K562 (cell line): ENCODE measurements around the gene KIAA0319L. TPM values are rescaled to one million over a fixed set of nuclear protein-coding genes. Genes with fewer than 3 reads are reported as not detected.

Source experiments
- ATAC-seq: fragments of 200-7000 bp; cut with Tn5 transposase; 3 replicates; pipeline ENCODE4 v1.9.1; 2020; ENCODE audit warnings: moderate library complexity
- BruUV-seq: library from RNA; stranded (reverse); fragments of 400-500 nt; replicated peaks from 2 replicates; lab custom pipeline; 2021; lab: Mats Ljungman, UMichigan
- CTCF ChIA-PET: fragments of 300-600 bp; formaldehyde crosslinking; extraction: SDS; loops from one replicate; lab custom pipeline; 2021; ENCODE audit warnings: low intra/inter-chr PET ratio; lab: Yijun Ruan, JAX
- POLR2A ChIA-PET: fragments of 300-600, 350-650 bp; sonication (Branson Sonifier 250); formaldehyde crosslinking; extraction: SDS; loops from one replicate; lab custom pipeline; 2021; ENCODE audit warnings: antibody characterized with exemption, inconsistent platforms; lab: Yijun Ruan, JAX
- DNase-seq, 4 experiments: peaks; one replicate each; pipeline versions ENCODE4 v3.0.0 to v3.0.0-alpha.2; 2011 to 2018; ENCODE audit warnings: low spot score in 3 of 4, mixed read lengths in 3 of 4; ENCODE audit errors: extremely low read depth in 1 of 4
- FAIRE-seq: peaks from 2 replicates; lab custom pipeline; 2011; peaks lifted over from hg19 to GRCh38; lab: Jason Lieb, UNC
- H2AFZ ChIP-seq: 2 replicates; pipeline ENCODE4 v1.6.0; 2011; ENCODE audit warnings: low read depth, low read length, control low read depth, inconsistent platforms
- H3K27ac ChIP-seq: fragments of 200-600 bp; 3 replicates; pipeline ENCODE4 v1.8.0; 2011; ENCODE audit warnings: low read depth, mild to moderate bottlenecking, control low read depth, inconsistent platforms, low read length, moderate library complexity, mixed read lengths; ENCODE audit errors: extremely low read depth
- H3K27me3 ChIP-seq, 2 experiments: fragments of 300-600 bp in 1 of 2; 2 replicates in 1 of 2; 3 replicates in 1 of 2; pipeline versions ENCODE4 v1.6.0 to v1.8.0; 2011; ENCODE audit warnings: inconsistent platforms in 2 of 2, low read length in 2 of 2, mild to moderate bottlenecking in 1 of 2, mixed read lengths in 1 of 2, moderate library complexity in 1 of 2; ENCODE audit not compliant: control insufficient read depth in 2 of 2, insufficient read depth in 2 of 2
- H3K36me3 ChIP-seq: fragments of 300-600 bp; 3 replicates; pipeline ENCODE4 v1.8.0; 2011; ENCODE audit warnings: mild to moderate bottlenecking, low read length, inconsistent platforms; ENCODE audit not compliant: control insufficient read depth, insufficient read depth
- H3K4me1 ChIP-seq, 2 experiments: fragments of 200-600 bp in 1 of 2; replicated peaks in 1 of 2; 2 replicates in 1 of 2; 3 replicates in 1 of 2; pipeline versions ENCODE4 v1.5.1 to v1.8.0; 2011; ENCODE audit warnings: inconsistent platforms in 2 of 2, low read length in 2 of 2, mild to moderate bottlenecking in 1 of 2, mixed read lengths in 1 of 2, moderate library complexity in 1 of 2; ENCODE audit not compliant: control insufficient read depth in 2 of 2, insufficient read depth in 2 of 2
- H3K4me2 ChIP-seq: 2 replicates; pipeline ENCODE4 v1.6.1; 2011; ENCODE audit warnings: low read length, control low read depth, inconsistent platforms, mixed read lengths; ENCODE audit not compliant: insufficient read depth
- H3K4me3 ChIP-seq: fragments of 200-600 bp; sonication (generic), shearing (Covaris generic); 2 replicates; pipeline ENCODE4 v1.5.1; 2016; ENCODE audit warnings: control low read depth, inconsistent platforms
- H3K79me2 ChIP-seq: fragments of 200-600 bp; 3 replicates; pipeline ENCODE4 v1.8.0; 2011; ENCODE audit warnings: low read length, inconsistent platforms; ENCODE audit not compliant: control insufficient read depth, insufficient read depth
- H3K9ac ChIP-seq, 2 experiments: 2 replicates each; pipeline versions ENCODE4 v1.6.0 to v1.6.1; 2011; ENCODE audit warnings: low read depth in 2 of 2, low read length in 2 of 2, control low read depth in 1 of 2, inconsistent platforms in 1 of 2, mild to moderate bottlenecking in 1 of 2, mixed read lengths in 1 of 2; ENCODE audit not compliant: insufficient read depth in 1 of 2
- H3K9me1 ChIP-seq: one replicate; pipeline ENCODE4 v1.6.0; 2011; ENCODE audit warnings: inconsistent platforms, mild to moderate bottlenecking, low read length, moderate library complexity; ENCODE audit not compliant: control insufficient read depth, insufficient read depth
- H3K9me3 ChIP-seq: replicated peaks from 2 replicates; pipeline ENCODE4 v1.5.1; 2011; ENCODE audit warnings: low read depth, low read length, inconsistent platforms; ENCODE audit not compliant: control insufficient read depth, insufficient read depth
- H4K20me1 ChIP-seq: replicated peaks from 2 replicates; pipeline ENCODE4 v1.6.1; 2011; ENCODE audit warnings: low read length, inconsistent platforms, mixed read lengths; ENCODE audit not compliant: control insufficient read depth, insufficient read depth
- BDP1 ChIP-seq: IDR thresholded peaks from 3 replicates; pipeline ENCODE4 v1.6.1; 2011; ENCODE audit not compliant: insufficient read length, insufficient read depth
- ELK1 ChIP-seq: sonication (generic); formaldehyde crosslinking; IDR thresholded peaks from 2 replicates; pipeline ENCODE4 v1.8.1; 2022; ENCODE audit warnings: missing genetic modification reagents
- EZH2 ChIP-seq: IDR thresholded peaks from 2 replicates; pipeline ENCODE4 v1.6.1; 2012; ENCODE audit warnings: low read depth, mild to moderate bottlenecking, inconsistent platforms, low read length, borderline replicate concordance
- NR0B1 ChIP-seq: fragments of 450-650 bp; IDR thresholded peaks from one replicate; pipeline ENCODE4 v1.6.1; 2018; ENCODE audit warnings: mild to moderate bottlenecking, moderate library complexity; ENCODE audit not compliant: partially characterized antibody
- OTX1 ChIP-seq: fragments of 450-650 bp; formaldehyde crosslinking; IDR thresholded peaks from 2 replicates; pipeline ENCODE4 v1.4.0; 2022; ENCODE audit warnings: mild to moderate bottlenecking
- RBM25 ChIP-seq: fragments of 200-400 bp; formaldehyde crosslinking; IDR thresholded peaks from 2 replicates; pipeline ENCODE4 v1.6.1; 2018; ENCODE audit warnings: low read length, low read depth, moderate library complexity; ENCODE audit not compliant: severe bottlenecking
- TEAD1 ChIP-seq, 2 experiments: fragments of 450-650 bp in 1 of 2; sonication (generic) in 1 of 2; formaldehyde crosslinking; IDR thresholded peaks; 2 replicates each; pipeline versions ENCODE4 v1.4.0 to v1.8.0; 2020 to 2022; ENCODE audit warnings: mild to moderate bottlenecking in 2 of 2, missing genetic modification reagents in 1 of 2
- ZFP36 ChIP-seq: fragments of 150-350 bp; IDR thresholded peaks from 2 replicates; pipeline ENCODE4 v1.6.1; 2018; ENCODE audit warnings: low read length, low read depth; ENCODE audit not compliant: partially characterized antibody
- WGBS: fragments of 100-300 bp; shearing (Covaris generic); methylation state at CpG from one replicate; pipeline ENCODE4 v1.1.6; 2016; ENCODE audit warnings: low coverage, mixed read lengths; ENCODE audit not compliant: insufficient coverage; ENCODE audit errors: missing lambda C conversion rate; 5-methylcytosine and 5-hydroxymethylcytosine counted together
- in situ Hi-C: fragments of 300-500 bp; cut with MboI; formaldehyde crosslinking; loops from 4 replicates; pipeline ENCODE4 v1.15.0; 2018; ENCODE audit warnings: inconsistent platforms, mixed read lengths
- intact Hi-C: fragments of 100-400 bp; cut with micrococcal nuclease; formaldehyde crosslinking; loops from 2 replicates; pipeline ENCODE4 v1.14.2; 2022
- polyA plus RNA-seq, 8 experiments: library from polyadenylated mRNA; depleted of rRNA in 4 of 8; stranded (reverse) in 5 of 8; unstranded in 3 of 8; fragments of >200 nt; fragmentation: Nextera tagmentation in 2 of 8; fragmentation: Illumina TruSeq in 1 of 8; extraction: Ambion mirVana in 2 of 8; extraction: Trizol in 1 of 8; gene quantifications; 2 replicates each; pipeline versions ENCODE4 v1.2.1 to v1.2.3, GENCODE V29; 2011 to 2014; ENCODE audit warnings: inconsistent platforms in 1 of 8, missing spikeins in 1 of 8
- total RNA-seq, 7 experiments: library from RNA; depleted of rRNA in 6 of 7; stranded (reverse); fragments of >200 nt in 6 of 7; fragmentation: Illumina TruSeq in 2 of 7; extraction: Trizol in 2 of 7; gene quantifications; 2 replicates each; pipeline versions ENCODE4 v1.2.1 to v1.2.3, GENCODE V29; 2011 to 2021; ENCODE audit warnings: low replicate concordance in 1 of 7

The KIAA0319L gene
- total and polyA plus RNA-seq, 9 of the 15 experiments (the other 6 are each of a cell fraction or from before 2014, with no cell fraction given): 2.4 to 51.7 (median 27.4) TPM

- no peak overlapping the region for H3K4me2 ChIP-seq
- 79% methylated on average over 9 of the region's 9 CpGs for WGBS
- peaks cover 23% of the 10 kb centered on the region; the same call in 2 of the 3 replicates for H3K36me3 ChIP-seq
- 0 out of 2 replicates have a peak, but pooled peaks have one; percentile 48 for TF ChIP-seq ELK1 (CRISPR knock-in tag)
- no peak for TF ChIP-seq NR0B1
- TF ChIP-seq TEAD1 (CRISPR knock-in tag; IDR thresholded peaks at IDR 0.05): no peak
- peak; percentile 86 for TF ChIP-seq RBM25
- TF ChIP-seq ZFP36: peak; percentile 72
- TF ChIP-seq OTX1: no peak
- TF ChIP-seq BDP1: no peak
- TF ChIP-seq EZH2: no peak
- H2AFZ ChIP-seq: no peak overlapping the region
- FAIRE-seq: peak; percentile 61
- no peak for DNase-seq
- H3K9me1 ChIP-seq: no peaks in the 10 kb centered on the region
- H3K4me3 ChIP-seq: no peak overlapping the region
- 0 out of 4 replicates have a peak overlapping the region, but pooled peaks of 1 of the 2 experiments have one; percentile 14 for H3K9ac ChIP-seq
- intact Hi-C loops: no loop called here
- CTCF ChIA-PET: no interaction called here
- H3K9me3 ChIP-seq: no peaks in the 10 kb centered on the region
- no peaks in the 10 kb centered on the region for H3K79me2 ChIP-seq
- BruUV-seq: no TSS peak
- H3K27ac ChIP-seq: no peak overlapping the region
- H3K4me1 ChIP-seq: peaks cover 4 to 5% of the 10 kb centered on the region in 2 experiments; a peak in 3 of 5 replicates
- H4K20me1 ChIP-seq: no peaks in the 10 kb centered on the region
- ATAC-seq: no peak
- H3K27me3 ChIP-seq: no peaks in the 10 kb centered on the region
- in situ Hi-C loops: no loop called here
- POLR2A ChIA-PET: interaction anchor here (0.7 to 1.9 kb wide), 7 partner anchors 9 to 119 kb away, joined by 3 to 17 read pairs (median 5); no protein-coding TSS in a partner anchor
Measured at GRCh38 chr1:35594005-35594760, 37.0 kb upstream of the KIAA0319L start.
